Measurements from ENCODE around the gene RPL32. TPM values are rescaled to one million over a fixed set of nuclear protein-coding genes. Genes with fewer than 3 reads are reported as not detected.

RPL32 gene
- total and polyA plus RNA-seq, 5 donors, result 993 to 1,539 (median 1,038) TPM

DNA sequence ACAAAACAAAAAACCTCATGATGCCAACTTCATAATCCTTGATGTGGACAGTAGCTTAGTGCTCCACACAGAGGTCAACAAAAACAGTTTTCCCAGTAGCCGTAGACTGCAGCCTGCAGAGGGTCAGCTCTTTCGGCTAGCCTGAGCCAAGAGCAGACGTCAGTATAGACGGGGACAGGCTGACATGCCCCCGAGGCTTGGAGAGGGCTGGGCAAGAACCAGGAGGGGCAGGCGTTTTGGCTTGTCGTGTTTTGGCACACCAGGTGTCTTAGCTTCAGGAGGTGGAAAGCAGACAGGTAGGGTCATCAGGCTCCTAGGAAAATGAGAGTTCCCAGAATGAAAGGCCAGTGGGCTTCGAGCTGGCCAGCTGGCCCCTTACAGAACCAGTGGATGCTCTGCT is 23.1 kb downstream of the RPL32 start:
- H3K27me3 ChIP-seq (ENCODE audit: control insufficient read depth, insufficient read depth), result no peaks in the 10 kb centered on the region
- no peaks in the 10 kb centered on the region for H3K4me1 ChIP-seq (ENCODE audit: control insufficient read depth, insufficient read depth, low read length)
- DNase-seq (no peak), ATAC-seq (no peak)
- intact Hi-C loops (cut with DNase I), result no loop called here
- no peaks in the 10 kb centered on the region for H3K9me3 ChIP-seq (ENCODE audit: control insufficient read depth, low read length)
- H3K27ac ChIP-seq (ENCODE audit: low read length), result no peak overlapping the region
- no peak overlapping the region for H3K4me3 ChIP-seq (ENCODE audit: low read length)
- WGBS, result 86% methylated on average over 8 of the region's 8 CpGs

DNA sequence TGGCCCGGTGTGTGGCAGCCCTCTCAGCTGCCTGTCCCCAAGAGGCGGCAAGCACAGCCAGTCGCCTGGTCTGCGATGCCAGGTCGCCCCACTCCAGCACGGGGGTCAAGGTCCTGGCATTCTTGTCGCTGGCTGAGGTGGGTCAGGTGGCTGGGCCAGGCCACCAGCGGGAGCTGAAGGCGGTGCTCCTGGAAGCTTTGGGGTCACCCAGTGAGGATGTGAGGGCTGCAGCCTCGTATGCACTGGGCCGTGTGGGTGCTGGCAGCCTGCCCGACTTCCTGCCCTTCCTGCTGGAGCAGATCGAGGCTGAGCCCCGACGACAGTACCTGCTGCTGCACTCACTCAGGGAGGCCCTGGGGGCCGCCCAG is 24.0 kb downstream of the RPL32 start:
- WGBS, result 54% methylated on average over 16 of the region's 16 CpGs
- Histone ChIP-seq H3K9me3 (ENCODE audit: control insufficient read depth, low read length) (no peaks in the 10 kb centered on the region), H3K4me3 (ENCODE audit: low read length) (no peak overlapping the region), H3K27me3 (ENCODE audit: control insufficient read depth, insufficient read depth) (no peaks in the 10 kb centered on the region), H3K27ac (ENCODE audit: low read length) (no peak overlapping the region), H3K4me1 (ENCODE audit: control insufficient read depth, insufficient read depth, low read length) (no peaks in the 10 kb centered on the region)
- ATAC-seq (peak; percentile 25 to 32), DNase-seq (peak in 1 of 3 donors; percentile 75)
- intact Hi-C loops (cut with DNase I), result no loop called here

GRCh38 chr3:12816521-12817342 is 24.6 kb downstream of the RPL32 start:
- peak in 1 of 2 donors; percentile 12 for ATAC-seq
- Histone ChIP-seq H3K4me1 (ENCODE audit: control insufficient read depth, insufficient read depth, low read length) (no peaks in the 10 kb centered on the region), H3K4me3 (ENCODE audit: low read length) (no peak overlapping the region), H3K27me3 (ENCODE audit: control insufficient read depth, insufficient read depth) (no peaks in the 10 kb centered on the region), H3K27ac (ENCODE audit: low read length) (no peak overlapping the region), H3K9me3 (ENCODE audit: control insufficient read depth, low read length) (no peaks in the 10 kb centered on the region)
- WGBS, result 83% methylated on average over 34 of the region's 34 CpGs
- intact Hi-C loops (cut with DNase I), result no loop called here
- DNase-seq, result peak in 2 of 3 donors; percentile 58 to 68

- ATAC-seq, result no peak
- H3K4me1 ChIP-seq (ENCODE audit: control insufficient read depth, insufficient read depth, low read length), result no peaks in the 10 kb centered on the region
- DNase-seq, result no peak
- no peaks in the 10 kb centered on the region for H3K27me3 ChIP-seq (ENCODE audit: control insufficient read depth, insufficient read depth)
- 87% methylated on average over 9 of the region's 9 CpGs for WGBS
- no peaks in the 10 kb centered on the region for H3K9me3 ChIP-seq (ENCODE audit: control insufficient read depth, low read length)
- no peak overlapping the region for H3K4me3 ChIP-seq (ENCODE audit: low read length)
- intact Hi-C loops (cut with DNase I), result no loop called here
- H3K27ac ChIP-seq (ENCODE audit: low read length), result no peak overlapping the region
Measured at GRCh38 chr3:12815719-12816118, 25.6 kb downstream of the RPL32 start.

- H3K27me3 ChIP-seq (ENCODE audit: control insufficient read depth, insufficient read depth), result no peaks in the 10 kb centered on the region
- intact Hi-C loops (cut with DNase I), result no loop called here
- no peaks in the 10 kb centered on the region for H3K4me1 ChIP-seq (ENCODE audit: control insufficient read depth, insufficient read depth, low read length)
- 91% methylated on average over 24 of the region's 24 CpGs for WGBS
- H3K9me3 ChIP-seq (ENCODE audit: control insufficient read depth, low read length), result no peaks in the 10 kb centered on the region
- ATAC-seq (no peak), DNase-seq (peak in 1 of 3 donors; percentile 62)
- H3K4me3 ChIP-seq (ENCODE audit: low read length), result no peak overlapping the region
- H3K27ac ChIP-seq (ENCODE audit: low read length), result no peak overlapping the region
Measured at GRCh38 chr3:12815078-12815477, 26.3 kb downstream of the RPL32 start.

DNA sequence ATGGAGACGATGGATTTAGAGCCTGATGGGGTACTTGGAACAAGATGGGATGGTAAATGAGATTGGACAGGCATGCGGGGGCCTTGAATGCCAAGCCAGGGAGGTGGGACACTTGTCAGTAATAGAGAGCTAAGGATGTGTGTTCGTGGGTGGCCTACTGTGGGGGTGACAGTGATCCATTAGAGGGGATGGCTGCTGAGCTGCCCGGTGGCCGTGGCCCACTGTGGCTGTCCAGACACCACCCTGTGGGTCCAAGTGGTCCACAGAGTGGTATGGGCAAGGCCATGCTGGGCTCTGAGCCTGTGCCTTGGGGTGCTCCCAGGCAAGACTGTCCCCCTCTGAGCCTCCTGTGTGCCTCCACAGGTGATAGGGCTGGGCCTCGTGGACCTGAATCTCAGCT is 27.4 kb downstream of the RPL32 start:
- Histone ChIP-seq H3K27me3 (ENCODE audit: control insufficient read depth, insufficient read depth) (no peaks in the 10 kb centered on the region), H3K4me1 (ENCODE audit: control insufficient read depth, insufficient read depth, low read length) (no peaks in the 10 kb centered on the region), H3K9me3 (ENCODE audit: control insufficient read depth, low read length) (no peaks in the 10 kb centered on the region), H3K4me3 (ENCODE audit: low read length) (no peak overlapping the region), H3K27ac (ENCODE audit: low read length) (no peak overlapping the region)
- DNase-seq, result no peak
- WGBS, result 84% methylated on average over 6 of the region's 6 CpGs
- intact Hi-C loops (cut with DNase I), result no loop called here
- ATAC-seq, result no peak

- WGBS, result 92% methylated on average over 3 of the region's 3 CpGs
- no peak overlapping the region for H3K27ac ChIP-seq (ENCODE audit: low read length)
- ATAC-seq (no peak), DNase-seq (no peak)
- H3K4me3 ChIP-seq (ENCODE audit: low read length), result no peak overlapping the region
- no peaks in the 10 kb centered on the region for H3K27me3 ChIP-seq (ENCODE audit: control insufficient read depth, insufficient read depth)
- no peaks in the 10 kb centered on the region for H3K4me1 ChIP-seq (ENCODE audit: control insufficient read depth, insufficient read depth, low read length)
- intact Hi-C loops (cut with DNase I), result no loop called here
- no peaks in the 10 kb centered on the region for H3K9me3 ChIP-seq (ENCODE audit: control insufficient read depth, low read length)
Measured at GRCh38 chr3:12812812-12813211, 28.6 kb downstream of the RPL32 start.

DNA sequence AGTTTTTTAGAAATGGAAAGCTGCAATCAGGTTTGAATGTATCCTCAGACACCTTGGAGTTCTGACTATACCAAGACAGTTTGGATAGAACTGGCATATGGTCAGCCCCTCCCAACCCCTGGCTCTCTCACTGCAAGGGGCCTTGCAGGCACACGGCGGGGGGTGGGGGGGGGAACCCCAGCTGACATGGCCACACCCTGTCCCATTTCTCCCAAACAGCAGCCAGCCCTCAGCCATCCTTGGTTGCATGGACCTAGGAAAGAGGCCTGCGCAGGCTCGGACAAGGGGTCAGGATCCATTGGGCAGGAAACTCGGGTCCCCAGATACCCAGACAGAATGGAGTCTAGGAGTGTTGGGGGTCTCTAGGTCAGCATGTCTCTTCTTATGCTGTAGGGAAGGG is 30.4 kb downstream of the RPL32 start:
- no peak for ATAC-seq
- intact Hi-C loops (cut with DNase I), result no loop called here
- 81% methylated on average over 5 of the region's 5 CpGs for WGBS

DNA sequence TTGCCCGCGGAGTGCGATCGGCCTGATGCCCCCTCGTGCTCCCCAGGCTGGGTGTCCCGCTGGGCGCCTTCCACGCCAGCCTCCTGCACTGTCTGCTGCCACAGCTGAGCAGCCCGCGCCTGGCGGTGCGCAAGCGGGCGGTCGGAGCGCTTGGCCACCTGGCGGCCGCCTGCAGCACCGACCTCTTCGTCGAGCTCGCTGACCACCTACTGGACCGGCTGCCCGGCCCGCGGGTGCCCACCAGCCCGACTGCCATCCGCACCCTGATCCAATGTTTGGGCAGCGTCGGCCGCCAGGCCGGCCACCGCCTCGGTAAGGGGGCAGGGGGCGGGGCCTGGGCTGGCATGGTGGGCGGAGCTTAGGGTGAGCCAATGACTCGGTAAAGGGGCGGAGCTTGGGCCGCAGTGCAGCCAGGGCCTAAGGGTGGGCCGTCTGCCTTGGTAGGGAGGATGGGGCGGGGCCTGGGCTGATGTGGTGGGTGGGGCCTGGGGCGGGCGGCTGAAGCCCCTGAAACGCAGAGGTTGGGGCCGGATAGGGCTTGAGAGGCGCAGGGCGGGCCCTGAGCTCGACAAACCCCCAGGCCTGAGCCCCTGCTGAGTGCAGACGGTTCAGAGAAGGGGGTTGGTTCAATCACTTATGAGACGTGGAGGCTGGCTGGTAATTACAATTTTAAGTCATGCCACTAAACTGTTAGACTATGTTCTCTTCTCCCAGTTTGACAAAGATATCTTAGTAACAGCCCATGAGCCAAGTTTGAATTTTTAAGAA is 31.2 kb downstream of the RPL32 start:
- peak overlapping the region; percentile 23 for H3K27ac ChIP-seq (ENCODE audit: low read length)
- intact Hi-C loops (cut with DNase I), result no loop called here
- H3K4me1 ChIP-seq (ENCODE audit: control insufficient read depth, insufficient read depth, low read length), result no peaks in the 10 kb centered on the region
- no peaks in the 10 kb centered on the region for H3K27me3 ChIP-seq (ENCODE audit: control insufficient read depth, insufficient read depth)
- ATAC-seq, result peak; percentile 98 to 99
- peak overlapping the region; percentile 47 for H3K4me3 ChIP-seq (ENCODE audit: low read length)
- H3K9me3 ChIP-seq (ENCODE audit: control insufficient read depth, low read length), result no peaks in the 10 kb centered on the region
- under 1% methylated on average over 50 of the region's 50 CpGs for WGBS
- peak; percentile 97 to 99 (median 99) for DNase-seq

More for the DNA sequence above, 30.4 kb downstream of the RPL32 start:
- H3K9me3 ChIP-seq (ENCODE audit: control insufficient read depth, low read length), result no peaks in the 10 kb centered on the region
- H3K27me3 ChIP-seq (ENCODE audit: control insufficient read depth, insufficient read depth), result no peaks in the 10 kb centered on the region
- H3K27ac ChIP-seq (ENCODE audit: low read length), result no peak overlapping the region
- H3K4me1 ChIP-seq (ENCODE audit: control insufficient read depth, insufficient read depth, low read length), result no peaks in the 10 kb centered on the region
- no peak overlapping the region for H3K4me3 ChIP-seq (ENCODE audit: low read length)
- no peak for DNase-seq

- WGBS, result 91% methylated on average over 5 of the region's 5 CpGs
- intact Hi-C loops (cut with DNase I), result no loop called here
- DNase-seq (no peak), ATAC-seq (no peak)
- H3K4me3 ChIP-seq (ENCODE audit: low read length), result no peak overlapping the region
- H3K4me1 ChIP-seq (ENCODE audit: control insufficient read depth, insufficient read depth, low read length), result no peaks in the 10 kb centered on the region
- H3K9me3 ChIP-seq (ENCODE audit: control insufficient read depth, low read length), result no peaks in the 10 kb centered on the region
- H3K27ac ChIP-seq (ENCODE audit: low read length), result peak overlapping the region; percentile 21
- H3K27me3 ChIP-seq (ENCODE audit: control insufficient read depth, insufficient read depth), result no peaks in the 10 kb centered on the region
Measured at GRCh38 chr3:12809435-12809834, 31.9 kb downstream of the RPL32 start.

- H3K27ac ChIP-seq (ENCODE audit: low read length), result no peak overlapping the region
- no peaks in the 10 kb centered on the region for H3K27me3 ChIP-seq (ENCODE audit: control insufficient read depth, insufficient read depth)
- ATAC-seq, result no peak
- WGBS, result 96% methylated on average over 3 of the region's 3 CpGs
- DNase-seq, result no peak
- intact Hi-C loops (cut with DNase I), result no loop called here
- no peaks in the 10 kb centered on the region for H3K9me3 ChIP-seq (ENCODE audit: control insufficient read depth, low read length)
- H3K4me1 ChIP-seq (ENCODE audit: control insufficient read depth, insufficient read depth, low read length), result no peaks in the 10 kb centered on the region
- H3K4me3 ChIP-seq (ENCODE audit: low read length), result no peak overlapping the region
Measured at GRCh38 chr3:12809001-12809400, 32.4 kb downstream of the RPL32 start.
